GM18909 (cell line): ENCODE results near the gene POLDIP3.

Experiments
- ATAC-seq: cut with Tn5 transposase; IDR thresholded peaks from one replicate; pipeline ENCODE4 v1.9.1; 2021; ENCODE audit warnings: mild to moderate bottlenecking; ENCODE audit not compliant: unreplicated experiment, poor library complexity

The POLDIP3 gene

GRCh38 chr22:42642806-42643633 lies 28.3 kb upstream of the POLDIP3 start:
- no peak for ATAC-seq

- no peak for ATAC-seq
These were observed 27.2 kb upstream of the POLDIP3 start for GRCh38 chr22:42641801-42642413.

- no peak for ATAC-seq
These were observed 25.0 kb upstream of the POLDIP3 start for GRCh38 chr22:42639541-42640241.

GRCh38 chr22:42637555-42637954 lies 22.9 kb upstream of the POLDIP3 start:
- no peak for ATAC-seq

DNA sequence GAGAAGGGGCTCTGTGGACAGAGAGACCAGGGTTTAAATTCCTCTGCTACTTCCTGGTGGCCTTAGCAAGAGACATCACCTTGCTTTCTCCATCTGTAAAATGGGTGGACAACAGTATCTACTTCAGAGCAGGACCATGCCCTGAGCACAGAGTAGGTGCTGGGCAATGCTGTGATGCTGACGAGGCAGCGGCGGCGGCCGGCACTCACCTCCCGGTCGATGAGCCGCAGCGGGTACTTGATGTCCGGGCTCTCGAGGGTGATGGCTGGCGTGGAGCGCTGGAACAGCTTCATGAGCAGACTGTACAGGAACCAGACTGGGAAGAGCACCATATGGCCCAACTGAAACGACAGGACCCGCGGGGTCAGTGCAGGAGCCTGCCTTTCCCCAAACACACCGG lies 21.8 kb upstream of the POLDIP3 start:
- no peak for ATAC-seq

GRCh38 chr22:42635531-42635930 lies 20.8 kb upstream of the POLDIP3 start:
- ATAC-seq: no peak

GRCh38 chr22:42633013-42633412 lies 18.3 kb upstream of the POLDIP3 start:
- ATAC-seq: no peak

DNA sequence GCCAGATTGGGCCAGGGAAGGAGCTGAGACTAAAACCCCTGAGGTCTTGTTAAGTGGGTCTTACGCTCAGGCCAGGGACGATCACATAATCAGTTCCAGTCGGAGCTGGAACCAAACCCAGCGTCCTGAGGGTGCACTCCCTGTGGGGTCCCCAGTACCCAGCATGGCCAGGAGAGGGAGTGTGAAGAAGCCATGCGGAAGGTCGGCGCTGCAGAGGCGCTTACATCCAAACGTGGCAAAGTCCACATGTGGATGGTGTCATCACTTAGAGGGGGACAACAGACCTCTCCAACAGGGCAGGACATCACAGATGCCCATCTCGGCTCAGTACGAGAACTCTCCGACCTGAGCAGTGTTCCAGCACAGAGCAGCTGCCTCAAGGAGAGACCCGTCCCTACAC lies 17.4 kb upstream of the POLDIP3 start:
- ATAC-seq: no peak

- no peak for ATAC-seq
These were observed 16.4 kb upstream of the POLDIP3 start for GRCh38 chr22:42630901-42631602.

- no peak for ATAC-seq
These were observed 15.5 kb upstream of the POLDIP3 start for GRCh38 chr22:42630211-42630610.

DNA sequence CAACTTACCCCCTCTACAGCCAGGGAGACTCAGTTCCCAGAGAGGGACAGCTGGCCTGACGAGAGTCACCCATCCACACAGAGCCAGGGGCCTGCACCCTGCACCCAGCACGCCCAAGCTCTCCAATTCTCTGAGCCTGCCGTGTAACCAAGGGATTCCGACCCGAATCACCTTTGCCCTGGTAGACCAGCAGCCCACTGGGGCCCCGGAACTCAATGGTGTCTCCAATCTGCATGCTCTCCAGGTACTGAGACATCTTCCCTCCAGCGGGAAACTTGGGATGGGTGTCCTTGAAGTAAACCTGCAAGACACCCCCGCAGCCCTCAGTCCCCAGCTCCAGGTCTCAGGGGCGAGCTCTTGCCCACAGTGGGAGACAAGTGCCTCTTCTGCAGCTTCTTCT lies 13.3 kb upstream of the POLDIP3 start:
- ATAC-seq: no peak

DNA sequence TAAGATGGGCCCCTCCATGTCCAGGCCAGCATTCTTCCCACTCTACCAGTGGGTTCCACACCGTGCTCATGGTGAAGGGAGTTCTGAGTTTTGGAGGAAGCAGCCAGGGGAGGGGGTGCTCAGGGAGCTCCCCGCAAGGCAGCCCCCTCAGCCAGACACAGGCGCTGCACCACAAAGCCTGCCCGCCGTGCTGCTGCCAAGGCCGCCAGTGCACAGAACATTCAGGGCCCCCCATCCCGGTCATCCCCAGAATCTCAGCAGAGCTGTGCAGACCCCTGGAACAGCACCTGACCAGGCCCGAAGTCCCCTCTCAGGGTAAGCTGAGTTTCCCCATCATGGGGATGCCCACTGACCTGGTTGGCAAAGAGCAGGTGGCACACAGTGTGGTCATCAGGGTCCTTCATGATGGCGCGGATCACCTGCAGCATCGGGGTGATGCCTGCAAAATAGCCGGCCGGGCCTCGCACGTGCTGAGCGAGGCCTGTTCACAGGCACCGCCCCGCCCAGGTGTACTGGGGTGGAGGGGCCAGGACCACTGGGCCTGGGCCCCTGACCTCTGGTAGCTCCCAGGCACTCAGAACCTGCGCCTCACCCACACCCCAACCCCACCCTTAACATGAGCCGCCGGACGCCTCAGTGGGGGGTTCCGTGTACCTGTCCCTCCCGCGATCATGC lies 12.4 kb upstream of the POLDIP3 start:
- ATAC-seq: no peak

GRCh38 chr22:42626431-42626830 lies 11.7 kb upstream of the POLDIP3 start:
- no peak for ATAC-seq

- no peak for ATAC-seq
These were observed 10.7 kb upstream of the POLDIP3 start for GRCh38 chr22:42625416-42625815.

- no peak for ATAC-seq
These were observed 9.9 kb upstream of the POLDIP3 start for GRCh38 chr22:42624551-42625106.

DNA sequence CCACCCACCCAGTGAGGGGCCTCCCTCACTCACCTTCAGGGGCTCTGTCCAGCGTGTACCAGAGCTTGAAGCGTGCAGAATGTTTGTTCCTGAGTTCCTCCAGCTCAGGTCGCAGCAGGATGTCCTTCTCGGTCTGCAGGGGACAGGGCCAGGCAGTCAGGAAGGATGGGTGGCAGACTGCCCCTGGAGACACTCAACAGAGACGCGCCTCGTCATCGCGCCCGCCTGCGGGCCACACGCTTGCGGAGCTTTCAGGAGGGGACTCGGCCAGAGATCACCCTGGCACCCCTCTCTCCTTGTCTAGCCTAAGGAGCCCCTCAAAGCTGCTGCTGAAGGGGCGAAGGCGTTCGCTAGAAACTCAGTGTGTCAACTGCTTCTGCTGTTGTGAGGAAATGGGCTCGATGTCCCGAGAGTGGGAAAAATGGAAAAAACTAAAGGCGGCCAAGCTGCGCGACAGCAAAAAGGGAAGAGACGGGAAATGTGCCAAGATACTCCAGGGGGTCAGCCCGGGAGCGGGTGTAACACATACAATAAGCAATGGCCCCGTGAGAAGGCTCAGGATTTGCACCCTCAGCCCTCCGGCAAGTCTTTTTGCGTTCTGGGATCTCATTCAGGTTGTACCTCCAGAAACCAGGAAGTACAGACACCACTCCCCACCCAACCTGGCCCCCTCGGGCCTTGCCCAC lies 9.2 kb upstream of the POLDIP3 start:
- no peak for ATAC-seq

DNA sequence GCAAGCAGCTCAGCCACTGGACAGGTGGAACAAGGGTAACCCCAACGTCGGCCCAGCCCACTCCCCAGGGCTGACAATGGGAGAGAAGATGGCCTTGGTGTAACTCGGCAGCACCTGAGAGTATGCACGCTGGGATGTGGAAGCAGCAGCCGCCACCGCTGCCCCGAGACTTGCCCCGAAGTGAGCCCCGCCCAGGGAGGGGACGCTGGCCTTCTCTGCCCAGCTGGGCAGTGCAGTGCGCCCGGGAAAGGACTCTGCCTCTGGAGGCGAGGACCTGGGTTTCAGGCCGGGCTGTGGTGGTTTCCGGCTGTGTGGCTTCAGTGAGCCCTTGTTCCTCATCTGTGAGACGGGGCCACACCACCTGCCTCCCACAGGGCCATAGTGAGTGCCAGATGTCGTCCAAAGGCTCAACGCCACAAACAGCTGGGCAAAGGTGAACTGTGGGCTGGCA lies 8.6 kb upstream of the POLDIP3 start:
- no peak for ATAC-seq

DNA sequence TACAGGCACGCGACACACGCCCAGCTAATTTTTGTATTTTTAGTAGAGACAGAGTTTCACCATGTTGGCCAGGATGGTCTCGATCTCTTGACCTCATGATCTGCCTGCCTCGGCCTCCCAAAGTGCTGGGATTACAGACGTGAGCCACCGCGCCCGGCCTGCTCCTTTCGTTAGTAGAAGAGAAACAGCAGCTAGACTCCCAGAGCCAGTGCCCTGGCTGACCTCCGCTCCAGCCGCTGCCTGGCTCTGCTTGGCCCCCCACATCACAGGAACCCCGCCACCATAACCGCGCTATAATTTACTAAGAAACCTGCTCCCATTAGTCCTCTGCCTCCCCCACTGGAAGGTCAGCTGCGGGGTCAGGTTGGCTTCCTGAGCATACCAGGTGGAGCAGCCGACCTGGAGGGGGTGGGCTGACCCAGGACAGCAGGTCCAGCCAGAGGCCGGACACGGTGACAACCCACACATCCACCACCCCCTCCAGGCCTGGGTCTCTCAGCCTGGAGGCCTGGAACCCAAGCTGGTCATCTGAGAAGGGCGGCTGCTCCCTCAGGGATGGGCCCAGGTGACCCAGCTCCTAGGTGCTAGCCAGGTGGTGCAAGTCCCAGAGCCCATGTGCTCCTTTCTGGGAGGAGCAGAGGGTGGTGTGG lies 7.5 kb upstream of the POLDIP3 start:
- ATAC-seq: no peak

- no peak for ATAC-seq
These were observed 6.9 kb upstream of the POLDIP3 start for GRCh38 chr22:42621505-42622002.
